ENCODE results near the gene SNTG2.

GRCh38 chr2:1033069-1033468, 82.4 kb downstream of the SNTG2 start:
- no peak for TF ChIP-seq FOXM1 (CRISPR knock-in tag; IDR thresholded peaks at IDR 0.05)
- TF ChIP-seq TARDBP (CRISPR knock-in tag; IDR thresholded peaks at IDR 0.05) = no peak
- no peak for TF ChIP-seq NONO (IDR thresholded peaks at IDR 0.05)
- TF ChIP-seq NONO (CRISPR knock-in tag; conservative IDR thresholded peaks at IDR 0.05) = no peak
- TF ChIP-seq ZBTB7A (CRISPR knock-in tag; IDR thresholded peaks at IDR 0.05) = no peak
- TF ChIP-seq ZBTB37 (CRISPR knock-in tag; IDR thresholded peaks at IDR 0.05) = no peak
- TF ChIP-seq CTCF (CRISPR knock-in tag; IDR thresholded peaks at IDR 0.05) = no peak
- no peak for TF ChIP-seq KDM1A (CRISPR knock-in tag; IDR thresholded peaks at IDR 0.05)
- TF ChIP-seq ELF1 (CRISPR knock-in tag; IDR thresholded peaks at IDR 0.05) = no peak
- no peak for TF ChIP-seq ZFX (CRISPR knock-in tag; IDR thresholded peaks at IDR 0.05; ENCODE audit: low read depth)
- TF ChIP-seq E2F1 (CRISPR knock-in tag; IDR thresholded peaks at IDR 0.05) = no peak
- no peak for TF ChIP-seq ZNF839 (CRISPR knock-in tag; IDR thresholded peaks at IDR 0.05; ENCODE audit: borderline replicate concordance)
- no peak for TF ChIP-seq RBM39 (IDR thresholded peaks at IDR 0.05; ENCODE audit: low read depth, low read length, poor library complexity, severe bottlenecking)
